NCI-H2196 treated with DMSO at 0.1 percent for 48 hours (cell line): ENCODE measurements around the gene PROK1.
A peak's percentile ranks its signal among the peaks of the same experiment; 100 is the strongest.
"Not testable (repeated sequence)": the region's sequence is repeated elsewhere in the genome, so short reads cannot be mapped to it uniquely, and the experiment has no call there.

Experiments
- DNase-seq: peaks from one replicate; lab custom pipeline; 2025; ENCODE audit not compliant: unreplicated experiment; lab: John Stamatoyannopoulos, UW

The PROK1 gene

DNA sequence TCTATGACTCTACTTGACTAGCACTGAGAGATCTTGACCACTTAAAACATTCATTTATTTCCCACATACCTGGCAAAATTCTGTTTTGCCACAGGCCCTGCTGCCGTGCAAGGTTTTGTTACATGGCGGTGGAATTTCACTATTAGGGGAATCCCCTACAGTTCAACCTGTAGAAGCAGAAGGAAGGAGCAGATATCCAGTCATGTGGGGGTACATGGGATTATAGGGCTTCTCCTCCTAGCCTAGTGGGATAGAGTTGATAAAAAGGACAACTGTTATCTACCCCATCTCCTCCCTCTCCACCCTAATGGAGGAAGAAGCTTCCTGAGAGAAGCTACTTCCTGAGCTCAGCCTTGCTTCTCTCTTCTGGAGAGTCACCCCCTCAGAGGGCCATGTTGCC lies 17.7 kb upstream of the PROK1 start:
- no peak for DNase-seq

DNA sequence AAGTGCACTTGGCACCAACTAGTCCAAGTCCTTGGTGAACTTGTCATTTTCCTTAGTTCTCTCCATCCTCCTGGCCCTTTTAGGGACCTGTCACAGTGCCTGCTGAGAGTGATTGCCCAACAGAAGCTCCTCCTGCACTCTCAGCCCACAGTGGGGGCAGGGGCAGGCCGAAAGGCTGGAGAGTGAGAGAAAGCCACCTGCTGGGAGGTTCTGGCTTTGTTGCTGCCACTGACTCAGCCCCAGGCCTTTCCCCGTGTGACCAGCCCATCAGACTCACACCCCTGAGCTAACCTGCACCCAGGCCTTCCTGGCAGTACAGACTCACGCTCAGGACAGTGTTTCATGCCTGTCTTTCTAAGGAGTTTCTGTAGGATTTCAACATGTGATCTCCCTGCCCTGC lies 17.1 kb upstream of the PROK1 start:
- DNase-seq: peak; percentile 24

DNA sequence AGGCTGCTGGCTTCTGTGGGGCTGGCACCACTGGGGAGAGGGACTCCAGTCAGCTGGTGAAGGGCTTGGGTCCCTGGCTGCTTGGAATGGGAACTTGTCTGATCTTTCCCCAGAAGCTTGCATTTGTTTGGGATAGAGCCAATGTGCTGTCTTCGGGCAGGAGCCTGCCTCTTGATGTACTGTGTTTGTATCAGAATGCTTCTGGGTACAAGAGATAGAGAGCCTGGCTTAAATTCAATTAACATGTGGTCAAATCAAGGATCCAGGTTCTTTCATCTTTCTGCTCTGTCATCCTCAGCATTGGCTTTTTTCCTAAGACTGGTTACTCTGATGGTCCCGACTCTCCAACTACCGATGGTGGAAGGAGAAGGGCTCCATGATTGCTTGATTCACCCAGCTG lies 16.0 kb upstream of the PROK1 start:
- no peak for DNase-seq

DNA sequence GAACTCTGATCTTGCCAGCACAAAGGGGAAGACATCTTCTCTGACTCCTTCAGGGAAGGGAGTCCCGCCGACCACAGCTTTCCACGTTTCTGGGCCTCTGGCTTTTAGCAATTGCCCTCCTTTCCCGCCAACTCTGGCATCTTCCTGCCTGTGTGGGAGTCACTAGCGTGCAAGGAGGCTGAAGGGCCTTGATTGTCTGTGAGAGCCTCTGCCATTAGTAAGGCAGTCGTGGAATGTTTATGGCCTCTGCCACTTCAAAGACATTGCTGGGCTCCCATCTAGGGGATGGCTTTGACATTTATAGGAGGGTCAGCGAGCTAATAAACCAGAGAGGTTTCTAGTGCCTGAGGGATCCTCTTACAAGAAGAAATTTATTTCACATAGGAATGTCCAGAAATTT lies 14.3 kb upstream of the PROK1 start:
- DNase-seq: no peak

DNA sequence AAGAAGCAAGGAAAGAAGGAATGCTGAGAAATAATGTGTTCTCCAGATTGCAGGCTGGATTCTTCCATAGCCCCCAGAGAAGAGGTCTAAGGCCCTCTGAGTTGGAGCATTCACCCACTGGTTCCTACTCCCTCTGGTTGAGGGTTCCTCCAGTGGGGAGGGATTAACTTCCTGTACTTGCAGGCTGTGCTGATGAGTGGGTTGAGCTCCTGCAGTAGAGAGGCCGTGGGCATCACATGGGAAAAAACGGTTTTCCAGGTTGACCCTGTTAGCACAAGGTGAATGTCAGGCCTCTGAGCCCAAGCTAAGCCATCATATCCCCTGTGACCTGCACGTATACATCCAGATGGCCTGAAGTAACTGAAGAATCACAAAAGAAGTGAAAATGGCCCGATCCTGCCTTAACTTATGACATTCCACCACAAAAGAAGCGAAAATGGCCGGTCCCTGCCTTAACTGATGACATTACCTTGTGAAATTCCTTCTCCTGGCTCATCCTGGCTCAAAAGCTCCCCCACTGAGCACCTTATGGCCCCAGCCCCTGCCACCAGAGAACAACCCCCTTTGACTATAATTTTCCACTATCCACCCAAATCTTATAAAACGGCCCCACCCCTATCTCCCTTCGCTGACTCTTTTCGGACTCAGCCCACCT lies 13.2 kb upstream of the PROK1 start:
- not testable (repeated sequence) for DNase-seq

DNA sequence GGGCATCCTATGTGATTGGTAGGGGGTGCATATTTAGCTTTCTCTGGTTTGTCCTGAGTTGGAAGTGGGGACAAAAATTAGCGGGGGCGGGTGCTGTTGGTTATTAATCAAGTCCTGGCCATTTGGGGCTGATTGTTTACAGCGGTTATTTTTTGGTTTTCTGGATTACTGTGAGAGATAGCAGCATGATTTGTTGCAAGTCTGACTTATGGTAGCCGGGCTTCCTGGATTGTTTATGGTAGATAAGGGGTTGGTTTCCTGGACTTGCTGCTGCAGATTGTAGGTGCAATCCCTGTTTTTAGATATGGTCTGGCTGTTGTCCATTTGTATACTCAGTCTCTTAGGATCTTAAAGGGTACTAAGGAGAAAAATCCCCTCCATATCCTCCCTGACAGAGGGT lies 12.1 kb upstream of the PROK1 start:
- DNase-seq: no peak

DNA sequence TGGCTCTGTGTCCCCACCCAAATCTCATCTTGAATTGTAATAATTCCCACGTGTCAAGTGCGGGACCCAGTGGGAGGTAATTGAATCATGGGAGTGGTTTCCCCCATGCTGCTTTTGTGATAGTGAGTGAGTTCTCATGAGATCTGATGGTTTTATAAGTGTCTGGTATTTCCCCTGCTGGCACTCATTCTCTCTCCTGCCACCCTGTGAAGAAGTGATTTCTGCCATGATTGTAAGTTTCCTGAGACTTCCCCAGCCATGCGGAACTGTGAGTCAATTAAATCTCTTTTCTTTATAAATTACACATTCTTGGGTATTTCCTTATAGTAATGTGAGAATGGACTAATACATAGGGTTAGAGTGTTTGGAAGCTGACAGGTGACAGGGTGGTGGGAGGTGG lies 11.1 kb upstream of the PROK1 start:
- not testable (repeated sequence) for DNase-seq

DNA sequence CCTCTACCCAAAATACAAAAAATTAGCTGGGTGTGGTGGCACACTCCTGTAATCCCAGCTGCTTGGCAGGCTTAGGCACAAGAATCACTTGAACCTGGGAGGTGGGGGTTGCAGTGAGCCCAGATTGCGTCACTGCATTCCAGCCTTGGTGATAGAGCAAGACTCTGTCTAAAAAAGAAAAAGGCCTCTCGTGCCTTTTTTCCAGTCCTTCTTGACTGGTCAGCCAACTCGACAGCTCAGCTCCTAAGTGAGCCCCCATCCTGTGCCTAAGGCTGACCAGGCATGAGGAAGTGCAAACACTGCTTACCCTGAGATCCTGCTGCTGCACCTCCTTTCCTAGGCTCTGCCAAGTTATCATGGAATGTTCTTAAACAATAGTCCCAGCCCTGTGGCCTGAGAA lies 10.1 kb upstream of the PROK1 start:
- DNase-seq: no peak

DNA sequence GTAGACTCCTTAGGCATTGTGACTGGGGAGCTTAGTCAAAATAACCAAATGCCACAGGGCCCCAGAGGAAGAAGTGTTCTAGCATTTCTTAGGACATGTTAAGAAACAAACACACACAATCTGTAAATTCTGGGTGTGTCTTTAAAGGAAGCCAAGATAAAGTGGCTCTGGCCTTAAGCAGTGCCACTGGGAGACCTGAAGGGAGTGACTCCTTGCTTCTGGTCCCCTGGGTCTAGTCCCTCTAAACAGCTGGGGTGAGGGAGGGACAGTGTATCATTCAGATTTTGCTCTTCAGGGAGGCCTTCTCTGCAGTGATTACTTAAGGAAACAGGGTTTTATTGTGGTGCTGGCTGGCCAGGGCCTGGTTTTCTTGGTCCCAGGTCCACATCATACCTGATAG lies 9.1 kb upstream of the PROK1 start:
- no peak for DNase-seq

DNA sequence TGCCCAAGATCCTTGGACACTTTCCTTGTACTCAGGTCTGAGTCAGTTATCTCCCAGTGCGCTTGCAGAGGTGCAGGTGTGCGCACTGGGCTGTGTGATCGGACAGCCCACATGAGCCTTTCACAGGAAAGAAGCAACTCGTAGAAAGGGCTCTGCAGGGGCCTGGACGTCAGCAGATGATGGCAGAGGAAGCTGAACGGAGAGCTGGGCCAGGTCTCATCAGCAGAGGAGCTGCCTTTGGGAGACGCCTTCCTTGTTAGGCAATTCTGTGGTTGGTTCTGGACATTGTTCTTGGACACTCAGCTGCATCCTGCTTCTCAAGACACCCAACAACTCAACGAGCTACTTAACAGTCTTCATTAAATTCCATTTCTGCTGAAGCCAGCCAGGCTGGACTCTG lies 7.5 kb upstream of the PROK1 start:
- no peak for DNase-seq

DNA sequence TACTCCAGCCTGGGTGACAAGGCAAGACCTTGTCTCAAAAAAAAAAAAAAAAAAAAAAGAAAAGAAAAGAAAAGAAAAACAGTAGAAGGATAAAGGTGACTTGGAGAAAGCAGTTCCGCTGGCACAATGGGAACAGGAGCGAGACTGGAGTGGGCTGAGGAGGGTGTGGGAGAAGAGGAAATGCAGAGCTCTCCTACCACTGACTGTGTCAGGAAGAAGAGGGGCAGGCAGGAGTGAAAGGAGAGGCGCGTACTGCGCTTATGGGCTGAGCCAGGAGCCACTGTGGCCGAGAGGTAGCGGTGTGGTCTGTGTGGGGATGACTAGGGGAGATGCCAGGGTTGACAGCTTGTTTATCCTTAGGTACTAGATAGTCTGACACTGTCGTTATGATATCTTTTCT lies 6.4 kb upstream of the PROK1 start:
- DNase-seq: no peak

DNA sequence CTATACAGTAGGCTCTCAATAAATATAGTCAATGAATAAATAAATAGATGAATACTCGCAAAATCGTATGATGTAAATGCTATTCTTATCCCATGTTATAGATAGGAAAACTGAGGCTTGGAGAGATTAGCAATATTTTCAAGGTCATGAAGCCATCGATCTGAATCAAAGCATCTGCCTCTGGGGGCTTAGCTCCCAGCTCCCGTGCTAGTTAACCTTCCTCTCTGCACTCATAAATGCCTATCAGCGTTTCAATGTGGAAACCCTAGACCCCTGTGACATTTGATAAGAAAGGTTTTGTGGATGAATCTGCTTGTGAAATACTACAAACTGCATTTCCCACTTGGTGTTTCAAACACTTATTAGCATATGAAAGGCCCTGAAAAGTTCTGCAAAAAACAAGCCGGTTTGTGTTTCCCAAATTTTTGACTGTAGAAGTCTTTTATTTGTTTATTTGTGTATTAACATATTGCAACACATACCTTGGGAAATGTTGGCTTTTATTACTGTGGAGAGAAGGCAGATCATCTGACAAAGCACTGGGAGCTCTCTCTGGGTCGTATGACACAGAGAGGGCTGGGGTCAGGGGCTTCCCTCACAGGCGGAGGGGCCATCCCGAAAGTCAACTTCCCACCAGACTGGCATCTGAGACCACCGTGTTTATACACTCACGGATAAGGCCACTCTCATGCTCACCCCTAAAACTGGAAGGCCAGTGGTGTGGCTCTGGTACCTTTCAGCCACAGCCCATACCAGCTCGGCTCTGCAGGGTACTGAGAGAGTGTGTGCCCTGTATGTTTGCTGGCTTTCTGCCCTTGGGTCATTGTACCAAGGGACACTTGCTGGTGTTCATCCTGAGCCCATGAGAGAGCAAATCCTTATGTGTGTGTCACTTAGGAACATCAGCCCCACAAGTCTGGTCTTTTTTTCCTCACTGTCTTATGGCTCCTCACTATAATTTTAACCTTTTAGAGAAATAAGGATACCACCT lies 993 bp upstream of the PROK1 start:
- DNase-seq: no peak

DNA sequence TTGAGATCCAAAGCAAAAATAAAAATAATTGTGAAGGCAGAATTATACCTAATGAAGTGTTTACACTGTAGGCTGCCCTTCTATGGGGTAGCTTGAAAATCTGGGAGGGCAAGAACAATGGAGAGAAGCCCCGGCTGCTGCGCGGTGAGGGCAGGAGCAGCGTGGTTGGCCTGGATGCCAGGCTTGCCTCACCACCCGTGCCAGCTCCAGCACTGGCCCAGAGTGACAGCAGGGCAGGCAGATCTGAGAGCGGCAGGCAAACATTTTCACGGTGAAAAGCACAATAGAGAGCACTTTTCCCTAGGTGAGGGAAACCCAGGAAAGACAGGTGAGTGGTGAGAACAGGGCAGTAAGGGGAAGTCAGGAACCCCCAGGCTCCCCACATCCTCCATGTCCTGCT lies 1.4 kb downstream of the PROK1 start:
- DNase-seq: no peak

DNA sequence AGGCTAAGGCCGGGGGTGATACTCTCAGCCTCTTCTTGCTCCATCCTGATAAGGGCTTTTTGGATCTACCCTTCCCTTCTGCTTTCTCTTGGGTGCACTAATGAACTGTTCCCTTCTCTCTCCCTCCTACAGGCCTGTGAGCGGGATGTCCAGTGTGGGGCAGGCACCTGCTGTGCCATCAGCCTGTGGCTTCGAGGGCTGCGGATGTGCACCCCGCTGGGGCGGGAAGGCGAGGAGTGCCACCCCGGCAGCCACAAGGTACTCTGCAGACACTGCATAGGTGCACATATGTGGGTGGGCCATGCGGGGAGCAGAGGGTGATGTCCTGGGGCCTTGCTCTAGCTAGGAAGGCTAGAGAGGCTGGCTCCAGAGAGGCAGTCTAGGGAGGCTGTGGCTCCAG lies 2.9 kb downstream of the PROK1 start:
- DNase-seq: no peak

DNA sequence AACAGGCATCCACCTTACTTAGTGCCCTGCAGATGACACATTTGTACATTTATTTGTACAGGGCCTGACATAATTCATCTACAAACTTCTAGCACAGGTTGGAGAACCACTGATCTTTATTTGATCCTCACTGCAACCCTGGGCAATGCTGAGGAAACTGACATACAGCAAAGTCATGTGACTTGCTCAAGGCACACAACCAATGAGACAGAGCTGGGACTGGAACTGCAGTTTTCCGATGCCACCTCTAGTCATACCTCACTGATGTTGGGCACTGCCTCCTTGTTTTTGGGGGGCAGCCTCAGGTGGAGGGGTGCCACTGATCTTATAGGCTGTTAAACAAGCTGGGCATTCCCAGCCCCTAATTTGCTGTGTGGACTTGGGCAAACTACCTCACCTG lies 3.4 kb downstream of the PROK1 start:
- no peak for DNase-seq

DNA sequence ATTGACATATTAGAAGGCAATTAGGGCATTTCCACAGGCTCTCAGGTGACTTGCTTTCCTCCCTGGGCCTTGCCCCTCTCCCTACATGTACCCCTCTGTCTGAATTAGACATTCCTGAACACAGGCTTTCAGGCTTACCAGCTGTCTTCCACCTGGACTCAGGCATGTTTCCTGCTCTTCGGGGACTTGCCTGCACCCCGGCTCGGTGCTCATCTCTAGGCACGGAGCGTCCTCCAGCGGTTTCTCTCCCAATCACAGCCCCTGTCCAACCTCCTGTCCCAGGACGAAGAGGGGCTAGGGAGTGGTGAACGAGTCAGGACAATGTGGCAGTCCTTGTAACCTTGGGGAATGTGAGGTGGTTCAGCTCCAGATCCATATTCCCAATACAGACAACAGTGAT lies 4.2 kb downstream of the PROK1 start:
- no peak for DNase-seq

DNA sequence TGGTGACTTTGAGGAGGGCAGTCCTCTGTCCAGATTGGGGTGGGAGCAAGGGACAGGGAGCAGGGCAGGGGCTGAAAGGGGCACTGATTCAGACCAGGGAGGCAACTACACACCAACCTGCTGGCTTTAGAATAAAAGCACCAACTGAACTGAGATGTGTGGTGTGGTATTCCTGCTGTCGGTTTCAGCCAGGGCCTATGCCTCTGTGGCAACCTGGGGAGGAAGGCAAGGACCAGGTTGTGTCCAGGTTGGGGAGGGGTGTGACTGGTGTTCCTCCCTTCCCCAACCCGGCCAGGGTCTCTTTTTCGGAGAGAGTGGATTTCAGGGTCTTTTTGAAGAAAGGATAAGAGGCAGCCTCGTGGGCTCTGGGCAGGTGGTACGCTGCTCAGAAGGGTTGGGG lies 6.3 kb downstream of the PROK1 start:
- DNase-seq: no peak

DNA sequence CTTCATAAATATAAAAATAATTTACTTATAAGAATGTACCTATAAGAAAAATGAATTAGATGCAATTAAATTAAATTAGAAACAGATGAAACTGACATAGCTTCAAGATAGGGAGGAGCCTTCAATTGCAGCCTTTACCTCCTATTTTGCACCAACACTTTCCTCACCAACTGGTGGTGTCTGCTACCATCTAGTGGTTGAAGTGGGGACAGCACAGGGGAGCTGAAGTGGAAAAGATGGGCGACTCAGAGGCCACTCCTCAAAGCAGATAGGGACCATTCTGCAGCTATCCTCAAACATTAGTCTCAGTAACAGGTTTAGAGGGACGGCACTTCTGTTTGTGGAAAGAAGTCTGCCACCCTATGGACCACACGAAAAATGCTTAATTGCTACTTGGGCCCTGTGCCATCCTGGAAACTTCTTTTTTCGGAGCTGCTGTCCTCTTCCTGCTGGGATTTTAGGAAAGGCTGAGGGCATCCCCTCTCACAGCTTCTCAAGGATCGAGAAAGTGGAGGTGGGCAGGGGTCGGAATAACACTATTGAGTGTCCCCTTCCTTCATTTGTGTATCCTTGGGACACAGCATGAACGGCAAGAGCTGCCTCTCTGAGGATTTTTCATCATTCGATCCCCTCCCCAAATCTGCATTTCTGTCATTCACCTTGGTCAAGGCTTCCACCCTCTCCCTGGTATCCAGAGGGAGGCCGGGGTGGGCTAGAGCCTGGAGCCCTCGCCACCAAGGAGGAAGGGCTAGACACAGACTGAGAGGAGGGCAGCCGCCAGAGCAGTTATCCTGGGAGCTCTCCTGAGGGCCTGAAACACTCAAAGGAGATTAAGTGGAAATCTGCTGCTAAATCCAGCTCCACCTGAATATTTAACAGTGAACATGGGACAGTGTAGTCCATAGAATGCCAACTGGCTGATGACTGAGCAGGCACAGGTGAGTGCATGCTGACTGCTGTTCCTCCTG lies 9.6 kb downstream of the PROK1 start:
- peak; percentile 57 for DNase-seq

DNA sequence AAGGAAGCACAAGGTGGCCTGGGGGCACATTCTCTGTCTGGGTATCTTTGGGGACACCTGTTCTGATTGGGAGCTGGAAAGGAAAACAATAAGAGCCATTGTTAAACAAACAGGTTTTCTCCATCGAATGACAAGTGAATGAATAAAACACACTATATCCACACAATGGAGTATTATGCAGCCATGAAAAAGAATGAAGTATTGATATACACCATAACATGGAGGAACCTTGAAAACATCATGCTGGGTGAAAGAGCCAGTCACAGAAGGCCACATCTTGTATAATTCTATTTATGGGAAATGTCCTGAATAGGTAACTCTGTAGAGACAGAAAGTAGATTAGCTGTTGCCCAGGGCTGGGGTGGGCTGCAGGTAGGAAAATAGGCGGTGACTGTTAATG lies 11.1 kb downstream of the PROK1 start:
- DNase-seq: no peak

DNA sequence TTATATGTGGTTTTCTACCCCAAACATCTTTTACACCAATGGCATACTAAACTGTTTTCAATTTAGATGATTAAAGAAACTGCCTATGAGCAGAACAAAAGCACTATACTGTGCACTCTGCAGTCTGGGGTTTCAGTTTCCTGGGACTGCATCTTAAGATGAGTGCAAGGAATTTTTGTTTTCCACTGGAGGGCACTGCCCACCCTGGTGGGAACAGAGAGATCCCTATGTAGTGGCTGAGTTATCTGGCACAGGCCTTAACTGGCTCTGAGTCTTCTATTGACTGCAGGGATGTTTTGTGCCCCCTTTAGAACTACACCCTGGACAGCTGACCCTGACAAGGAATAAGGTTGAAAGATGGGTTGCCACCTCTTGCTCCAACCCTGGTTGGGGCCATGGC lies 12.0 kb downstream of the PROK1 start:
- no peak for DNase-seq

DNA sequence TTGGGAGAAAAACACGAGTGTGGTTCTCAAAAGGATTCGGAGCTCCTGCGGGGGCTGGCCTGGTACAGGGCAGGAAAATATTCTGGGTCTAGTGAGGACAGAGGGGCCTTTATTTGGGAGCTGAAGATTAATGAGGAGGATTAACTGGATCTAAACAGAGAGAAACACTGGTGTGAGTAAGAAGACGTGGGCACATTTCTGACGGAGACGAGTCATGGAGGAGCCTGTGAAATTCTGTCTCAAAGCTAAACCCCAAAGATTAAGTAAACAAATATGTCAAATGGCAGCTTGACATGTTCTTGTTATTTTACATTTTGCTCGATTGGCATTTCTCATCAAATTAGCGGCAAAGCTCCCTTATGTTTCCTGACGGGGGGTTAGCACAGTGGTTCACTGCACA lies 12.8 kb downstream of the PROK1 start:
- no peak for DNase-seq
